HG02623 (cell line): Measurements from ENCODE around the gene SLC44A4.

Experiments used
- ATAC-seq: cut with Tn5 transposase; IDR thresholded peaks from one replicate; pipeline ENCODE4 v1.9.1; 2021; ENCODE audit warnings: moderate library complexity; ENCODE audit not compliant: unreplicated experiment

The SLC44A4 gene

GRCh38 chr6:31901415-31901952 is 22.7 kb upstream of the SLC44A4 start:
- ATAC-seq = no peak

GRCh38 chr6:31900917-31901414 is 22.2 kb upstream of the SLC44A4 start:
- no peak for ATAC-seq

GRCh38 chr6:31899882-31900722 is 21.3 kb upstream of the SLC44A4 start:
- no peak for ATAC-seq

GRCh38 chr6:31899215-31899614 is 20.4 kb upstream of the SLC44A4 start:
- ATAC-seq = no peak

- ATAC-seq = no peak
Measured at GRCh38 chr6:31898383-31899011, 19.7 kb upstream of the SLC44A4 start.

- ATAC-seq = peak; percentile 48
Measured at GRCh38 chr6:31897612-31898382, 19.0 kb upstream of the SLC44A4 start, which contains the start of gene EHMT2. Gene EHMT2, minus strand, starts transcription at chr6:31897698. Its CDS starts 21 bp downstream, at chr6:31897677.

GRCh38 chr6:31896856-31897611 is 18.2 kb upstream of the SLC44A4 start:
- ATAC-seq = no peak

GRCh38 chr6:31896493-31896855 is 17.7 kb upstream of the SLC44A4 start:
- ATAC-seq = no peak

GRCh38 chr6:31892821-31893220 is 14.0 kb upstream of the SLC44A4 start:
- ATAC-seq = no peak

- no peak for ATAC-seq
Measured at GRCh38 chr6:31889331-31889972, 10.7 kb upstream of the SLC44A4 start.

- ATAC-seq = no peak
Measured at GRCh38 chr6:31888276-31889258, 9.8 kb upstream of the SLC44A4 start.

GRCh38 chr6:31887173-31888007 is 8.6 kb upstream of the SLC44A4 start:
- ATAC-seq = no peak

GRCh38 chr6:31886541-31886991 is 7.8 kb upstream of the SLC44A4 start:
- ATAC-seq = no peak

- no peak for ATAC-seq
Measured at GRCh38 chr6:31884528-31885035, 5.8 kb upstream of the SLC44A4 start.

GRCh38 chr6:31883676-31884075 is 4.9 kb upstream of the SLC44A4 start:
- no peak for ATAC-seq

GRCh38 chr6:31882344-31882743 is 3.5 kb upstream of the SLC44A4 start:
- ATAC-seq = no peak

GRCh38 chr6:31881136-31881859 is 2.5 kb upstream of the SLC44A4 start:
- no peak for ATAC-seq
